Natural killer cell (primary cell): ENCODE measurements around the gene CD48. TPM values are rescaled to one million over a fixed set of nuclear protein-coding genes. Genes with fewer than 3 reads are reported as not detected.
"Not testable (repeated sequence)": the region's sequence is repeated elsewhere in the genome, so short reads cannot be mapped to it uniquely, and the experiment has no call there.

Experiments
- ATAC-seq, 3 donors: fragments of 150-1000 bp in 2 of 3; fragments of 200-7000 bp in 1 of 3; cut with Tn5 transposase; 1 replicate in 1 of 3; 2 replicates in 2 of 3; pipeline ENCODE4 v1.10.0; 2021; ENCODE audit warnings: mild to moderate bottlenecking in 2 of 3, moderate library complexity in 2 of 3
- DNase-seq, 2 donors: peaks; one replicate each; pipeline versions ENCODE4 v3.0.0 to v3.0.0-alpha.2; 2013 to 2021; ENCODE audit warnings: mixed read lengths in 1 of 2
- H3K27ac ChIP-seq: one replicate; pipeline ENCODE4 v1.5.1; 2013; ENCODE audit warnings: mild to moderate bottlenecking, low read length
- H3K27me3 ChIP-seq: one replicate; pipeline ENCODE4 v1.6.1; 2013; ENCODE audit warnings: low read length; ENCODE audit not compliant: control insufficient read depth, insufficient read depth
- H3K36me3 ChIP-seq: one replicate; pipeline ENCODE4 v1.6.1; 2013; ENCODE audit warnings: low read length; ENCODE audit not compliant: control insufficient read depth, insufficient read depth
- H3K4me1 ChIP-seq: one replicate; pipeline ENCODE4 v1.6.1; 2013; ENCODE audit warnings: low read length; ENCODE audit not compliant: control insufficient read depth, insufficient read depth
- H3K4me3 ChIP-seq: one replicate; pipeline ENCODE4 v1.5.1; 2013; ENCODE audit warnings: low read length
- H3K9me3 ChIP-seq: one replicate; pipeline ENCODE4 v1.6.1; 2013; ENCODE audit warnings: low read length; ENCODE audit not compliant: control insufficient read depth, insufficient read depth
- H3K27ac Mint-ChIP-seq, 2 donors: one replicate each; pipeline ENCODE4 v1.8.0; 2022; ENCODE audit warnings: mild to moderate bottlenecking in 2 of 2, mixed read lengths in 2 of 2, moderate library complexity in 1 of 2
- H3K27me3 Mint-ChIP-seq, 2 donors: one replicate each; pipeline ENCODE4 v1.8.0; 2022; ENCODE audit warnings: low read depth in 2 of 2, mixed read lengths in 2 of 2
- H3K36me3 Mint-ChIP-seq: one replicate; pipeline ENCODE4 v1.8.0; 2022; ENCODE audit warnings: mixed read lengths
- H3K4me1 Mint-ChIP-seq, 2 donors: one replicate each; pipeline ENCODE4 v1.8.0; 2022; ENCODE audit warnings: mixed read lengths in 2 of 2
- H3K4me3 Mint-ChIP-seq: one replicate; pipeline ENCODE4 v1.8.0; 2022; ENCODE audit warnings: mild to moderate bottlenecking, moderate library complexity, mixed read lengths
- H3K9me3 Mint-ChIP-seq, 2 donors: one replicate each; pipeline ENCODE4 v1.8.0; 2022; ENCODE audit warnings: mixed read lengths in 2 of 2
- CTCF ChIP-seq: fragments of 200-600 bp; IDR thresholded peaks from one replicate; pipeline ENCODE4 v1.8.0; 2022; ENCODE audit warnings: antibody characterized with exemption
- WGBS: methylation state at CpG from one replicate; pipeline ENCODE4 v1.1.7; 2013; ENCODE audit warnings: missing lambda C conversion rate; ENCODE audit not compliant: insufficient coverage; 5-methylcytosine and 5-hydroxymethylcytosine counted together
- intact Hi-C: fragments of 100-400 bp; cut with micrococcal nuclease; formaldehyde crosslinking; loops from one replicate; pipeline ENCODE4 v1.14.2; 2022
- total RNA-seq, 4 donors: library from RNA; stranded (reverse); fragments of 120-200 nt in 1 of 4; gene quantifications; one replicate each; pipeline versions ENCODE4 v1.2.3 to v1.2.4, GENCODE V29; 2013 to 2022

The CD48 gene
- total RNA-seq, 3 donors from 2014 or later (not counting 1 experiment from before 2014, with no cell fraction given), result 213 to 249 (median 223) TPM

GRCh38 chr1:160704250-160704649 is 7.4 kb downstream of the CD48 start:
- Mint-ChIP-seq H3K27me3 (no peaks in the 10 kb centered on the region), H3K36me3 (peaks cover 8% of the 10 kb centered on the region), H3K27ac (no peak overlapping the region), H3K4me1 (peaks cover 67% of the 10 kb centered on the region in 2 donors), H3K4me3 (peak overlapping the region; percentile 63), H3K9me3 (no peaks in the 10 kb centered on the region)
- H3K9me3 ChIP-seq, result no peaks in the 10 kb centered on the region
- DNase-seq, result no peak
- WGBS, result 43% methylated on average over 4 of the region's 4 CpGs
- no peaks in the 10 kb centered on the region for H3K27me3 ChIP-seq
- H3K4me3 ChIP-seq, result no peak overlapping the region
- peaks cover 65% of the 10 kb centered on the region for H3K4me1 ChIP-seq
- intact Hi-C loops, result no loop called here
- TF ChIP-seq CTCF, result no peak
- ATAC-seq, result peak in 1 of 3 donors; percentile 42
- H3K36me3 ChIP-seq, result peaks cover 32% of the 10 kb centered on the region
- no peak overlapping the region for H3K27ac ChIP-seq

- TF ChIP-seq CTCF, result no peak
- no peak overlapping the region for H3K4me3 ChIP-seq
- peaks cover 48% of the 10 kb centered on the region for H3K4me1 ChIP-seq
- WGBS, result 62% methylated on average over 3 of the region's 5 CpGs
- H3K9me3 Mint-ChIP-seq, result no peaks in the 10 kb centered on the region
- no peak for ATAC-seq
- H3K4me3 Mint-ChIP-seq, result peak overlapping the region; percentile 67
- intact Hi-C loops, result no loop called here
- H3K9me3 ChIP-seq, result no peaks in the 10 kb centered on the region
- peaks cover 84 to 87% of the 10 kb centered on the region in 2 donors for H3K4me1 Mint-ChIP-seq
- no peaks in the 10 kb centered on the region for H3K27me3 Mint-ChIP-seq
- H3K27me3 ChIP-seq, result no peaks in the 10 kb centered on the region
- H3K36me3 ChIP-seq, result peaks cover 32% of the 10 kb centered on the region
- no peak overlapping the region for H3K27ac Mint-ChIP-seq
- DNase-seq, result no peak
- peaks cover 8% of the 10 kb centered on the region for H3K36me3 Mint-ChIP-seq
- no peak overlapping the region for H3K27ac ChIP-seq
Measured at GRCh38 chr1:160702100-160702499, 9.5 kb downstream of the CD48 start.

GRCh38 chr1:160692390-160692789 is 19.2 kb downstream of the CD48 start:
- WGBS, result 86% methylated on average over 8 of the region's 10 CpGs
- peaks cover 13% of the 10 kb centered on the region for H3K4me1 ChIP-seq
- H3K27me3 ChIP-seq, H3K36me3 ChIP-seq, H3K27ac ChIP-seq, H3K9me3 ChIP-seq, H3K4me3 ChIP-seq, ATAC-seq, intact Hi-C loops, H3K9me3 Mint-ChIP-seq, H3K36me3 Mint-ChIP-seq, H3K27me3 Mint-ChIP-seq: not testable (repeated sequence)
- Mint-ChIP-seq H3K4me3 (peak overlapping the region; percentile 55), H3K27ac (peak overlapping the region; percentile 71 to 90), H3K4me1 (peaks cover 70 to 79% of the 10 kb centered on the region in 2 donors)
- peak; percentile 28 for TF ChIP-seq CTCF
- peak in 1 of 2 donors; percentile 58 for DNase-seq

- H3K27me3 Mint-ChIP-seq, result no peaks in the 10 kb centered on the region
- H3K4me1 ChIP-seq, result peaks cover 53% of the 10 kb centered on the region
- H3K27ac ChIP-seq, result peak overlapping the region; percentile 85
- H3K27ac Mint-ChIP-seq, result peak overlapping the region; percentile 94 to 96
- no peak for TF ChIP-seq CTCF
- H3K4me3 ChIP-seq, result no peak overlapping the region
- H3K36me3 Mint-ChIP-seq, result peaks cover 21% of the 10 kb centered on the region
- H3K36me3 ChIP-seq, result peaks cover 38% of the 10 kb centered on the region
- intact Hi-C loops, result no loop called here
- peaks cover 88 to 93% of the 10 kb centered on the region in 2 donors for H3K4me1 Mint-ChIP-seq
- no peaks in the 10 kb centered on the region for H3K9me3 ChIP-seq
- H3K27me3 ChIP-seq, result no peaks in the 10 kb centered on the region
- peaks cover 0 to 4% of the 10 kb centered on the region in 2 donors for H3K9me3 Mint-ChIP-seq
- ATAC-seq, result no peak
- DNase-seq, result peak in 1 of 2 donors; percentile 31
- H3K4me3 Mint-ChIP-seq, result peak overlapping the region; percentile 87
Measured at GRCh38 chr1:160685266-160685665, 26.4 kb downstream of the CD48 start.
